ENCODE measurements around the gene ISM2.

ISM2 gene

GRCh38 chr14:77505031-77505430 is 6.4 kb upstream of the ISM2 start:
- H3K27ac ChIP-seq (replicated peaks) = no peak overlapping the region
- TF ChIP-seq SPI1 (IDR thresholded peaks at IDR 0.05; ENCODE audit: borderline replicate concordance, low read depth) (no peak), POLR2AphosphoS5 (IDR thresholded peaks at IDR 0.05; ENCODE audit: low read depth) (no peak), GABPA (IDR thresholded peaks at IDR 0.05; ENCODE audit: low read depth) (no peak)
- TF ChIP-seq, protein P1, sequence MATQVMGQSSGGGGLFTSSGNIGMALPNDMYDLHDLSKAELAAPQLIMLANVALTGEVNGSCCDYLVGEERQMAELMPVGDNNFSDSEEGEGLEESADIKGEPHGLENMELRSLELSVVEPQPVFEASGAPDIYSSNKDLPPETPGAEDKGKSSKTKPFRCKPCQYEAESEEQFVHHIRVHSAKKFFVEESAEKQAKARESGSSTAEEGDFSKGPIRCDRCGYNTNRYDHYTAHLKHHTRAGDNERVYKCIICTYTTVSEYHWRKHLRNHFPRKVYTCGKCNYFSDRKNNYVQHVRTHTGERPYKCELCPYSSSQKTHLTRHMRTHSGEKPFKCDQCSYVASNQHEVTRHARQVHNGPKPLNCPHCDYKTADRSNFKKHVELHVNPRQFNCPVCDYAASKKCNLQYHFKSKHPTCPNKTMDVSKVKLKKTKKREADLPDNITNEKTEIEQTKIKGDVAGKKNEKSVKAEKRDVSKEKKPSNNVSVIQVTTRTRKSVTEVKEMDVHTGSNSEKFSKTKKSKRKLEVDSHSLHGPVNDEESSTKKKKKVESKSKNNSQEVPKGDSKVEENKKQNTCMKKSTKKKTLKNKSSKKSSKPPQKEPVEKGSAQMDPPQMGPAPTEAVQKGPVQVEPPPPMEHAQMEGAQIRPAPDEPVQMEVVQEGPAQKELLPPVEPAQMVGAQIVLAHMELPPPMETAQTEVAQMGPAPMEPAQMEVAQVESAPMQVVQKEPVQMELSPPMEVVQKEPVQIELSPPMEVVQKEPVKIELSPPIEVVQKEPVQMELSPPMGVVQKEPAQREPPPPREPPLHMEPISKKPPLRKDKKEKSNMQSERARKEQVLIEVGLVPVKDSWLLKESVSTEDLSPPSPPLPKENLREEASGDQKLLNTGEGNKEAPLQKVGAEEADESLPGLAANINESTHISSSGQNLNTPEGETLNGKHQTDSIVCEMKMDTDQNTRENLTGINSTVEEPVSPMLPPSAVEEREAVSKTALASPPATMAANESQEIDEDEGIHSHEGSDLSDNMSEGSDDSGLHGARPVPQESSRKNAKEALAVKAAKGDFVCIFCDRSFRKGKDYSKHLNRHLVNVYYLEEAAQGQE (IDR thresholded peaks at IDR 0.05; ENCODE audit: insufficient replicate concordance, low read depth) = no peak
- TF ChIP-seq, protein P2, sequence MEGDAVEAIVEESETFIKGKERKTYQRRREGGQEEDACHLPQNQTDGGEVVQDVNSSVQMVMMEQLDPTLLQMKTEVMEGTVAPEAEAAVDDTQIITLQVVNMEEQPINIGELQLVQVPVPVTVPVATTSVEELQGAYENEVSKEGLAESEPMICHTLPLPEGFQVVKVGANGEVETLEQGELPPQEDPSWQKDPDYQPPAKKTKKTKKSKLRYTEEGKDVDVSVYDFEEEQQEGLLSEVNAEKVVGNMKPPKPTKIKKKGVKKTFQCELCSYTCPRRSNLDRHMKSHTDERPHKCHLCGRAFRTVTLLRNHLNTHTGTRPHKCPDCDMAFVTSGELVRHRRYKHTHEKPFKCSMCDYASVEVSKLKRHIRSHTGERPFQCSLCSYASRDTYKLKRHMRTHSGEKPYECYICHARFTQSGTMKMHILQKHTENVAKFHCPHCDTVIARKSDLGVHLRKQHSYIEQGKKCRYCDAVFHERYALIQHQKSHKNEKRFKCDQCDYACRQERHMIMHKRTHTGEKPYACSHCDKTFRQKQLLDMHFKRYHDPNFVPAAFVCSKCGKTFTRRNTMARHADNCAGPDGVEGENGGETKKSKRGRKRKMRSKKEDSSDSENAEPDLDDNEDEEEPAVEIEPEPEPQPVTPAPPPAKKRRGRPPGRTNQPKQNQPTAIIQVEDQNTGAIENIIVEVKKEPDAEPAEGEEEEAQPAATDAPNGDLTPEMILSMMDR (IDR thresholded peaks at IDR 0.05; ENCODE audit: insufficient read depth, low read length) = no peak
- no peak for DNase-seq (ENCODE audit: low read depth in 1 of 2, low spot score in 1 of 2)
- no peak overlapping the region for H3K4me3 ChIP-seq (replicated peaks; ENCODE audit: insufficient read depth, low read length)
- H3K27me3 ChIP-seq (ENCODE audit: insufficient read depth, poor library complexity, severe bottlenecking) = no peaks in the 10 kb centered on the region

DNA sequence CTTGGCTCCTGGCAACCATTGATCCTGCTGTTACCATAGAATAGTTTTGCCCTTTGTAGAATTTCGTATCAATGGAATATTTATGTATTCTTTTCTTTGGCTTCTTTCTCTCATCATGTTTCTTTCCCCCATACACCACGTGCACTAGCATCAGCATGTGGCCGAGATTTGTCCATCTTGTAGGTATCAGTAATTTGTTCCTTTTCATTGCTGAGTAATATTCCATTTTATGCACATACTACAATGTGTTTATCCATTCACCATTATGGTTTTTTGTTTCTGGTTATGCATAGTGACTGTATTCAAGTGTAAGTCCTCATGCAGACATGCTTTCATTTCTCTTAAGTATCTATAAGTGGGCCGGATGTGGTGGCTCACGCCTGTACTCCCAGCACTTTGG is 4.5 kb upstream of the ISM2 start:
- no peak overlapping the region for H3K4me3 ChIP-seq (replicated peaks; ENCODE audit: insufficient read depth, low read length)
- H3K27me3 ChIP-seq (ENCODE audit: insufficient read depth, poor library complexity, severe bottlenecking) = no peaks in the 10 kb centered on the region
- no peak overlapping the region for H3K27ac ChIP-seq (replicated peaks)
- TF ChIP-seq, protein P1 (IDR thresholded peaks at IDR 0.05; ENCODE audit: insufficient replicate concordance, low read depth) = no peak
- TF ChIP-seq GABPA (IDR thresholded peaks at IDR 0.05; ENCODE audit: low read depth) = no peak
- DNase-seq (ENCODE audit: low read depth in 1 of 2, low spot score in 1 of 2) = no peak

- Histone ChIP-seq H3K4me3 (replicated peaks; ENCODE audit: insufficient read depth, low read length) (no peak overlapping the region), H3K27ac (replicated peaks) (no peak overlapping the region), H3K27me3 (ENCODE audit: insufficient read depth, poor library complexity, severe bottlenecking) (no peaks in the 10 kb centered on the region)
- DNase-seq (ENCODE audit: low read depth in 1 of 2, low spot score in 1 of 2) = no peak
- TF ChIP-seq, protein P2 (IDR thresholded peaks at IDR 0.05; ENCODE audit: insufficient read depth, low read length) = no peak
- TF ChIP-seq SPI1 (IDR thresholded peaks at IDR 0.05; ENCODE audit: borderline replicate concordance, low read depth) (no peak), POLR2AphosphoS5 (IDR thresholded peaks at IDR 0.05; ENCODE audit: low read depth) (no peak), GABPA (IDR thresholded peaks at IDR 0.05; ENCODE audit: low read depth) (no peak)
- TF ChIP-seq, protein P1 (IDR thresholded peaks at IDR 0.05; ENCODE audit: insufficient replicate concordance, low read depth) = no peak
These were observed 3.6 kb upstream of the ISM2 start for GRCh38 chr14:77502109-77502782.

Measured in HL-60 (cell line).